ENCODE data around the gene OBSCN. TPM values are rescaled to one million over a fixed set of nuclear protein-coding genes. Genes with fewer than 3 reads are reported as not detected.

OBSCN gene
- total and polyA plus RNA-seq, 4 donors = 0.54 to 5.6 (median 2.7) TPM

GRCh38 chr1:228295981-228296380 is 88.1 kb downstream of the OBSCN start:
- TF ChIP-seq GABPA (IDR thresholded peaks at IDR 0.05 in 1 of 2, conservative IDR thresholded peaks at IDR 0.05 in 1 of 2) = no peak
- TF ChIP-seq RXRA (IDR thresholded peaks at IDR 0.05) = no peak
- TF ChIP-seq CTCF (IDR thresholded peaks at IDR 0.05; ENCODE audit: low read depth, low read length, missing input control) = no peak
- TF ChIP-seq, protein P1, sequence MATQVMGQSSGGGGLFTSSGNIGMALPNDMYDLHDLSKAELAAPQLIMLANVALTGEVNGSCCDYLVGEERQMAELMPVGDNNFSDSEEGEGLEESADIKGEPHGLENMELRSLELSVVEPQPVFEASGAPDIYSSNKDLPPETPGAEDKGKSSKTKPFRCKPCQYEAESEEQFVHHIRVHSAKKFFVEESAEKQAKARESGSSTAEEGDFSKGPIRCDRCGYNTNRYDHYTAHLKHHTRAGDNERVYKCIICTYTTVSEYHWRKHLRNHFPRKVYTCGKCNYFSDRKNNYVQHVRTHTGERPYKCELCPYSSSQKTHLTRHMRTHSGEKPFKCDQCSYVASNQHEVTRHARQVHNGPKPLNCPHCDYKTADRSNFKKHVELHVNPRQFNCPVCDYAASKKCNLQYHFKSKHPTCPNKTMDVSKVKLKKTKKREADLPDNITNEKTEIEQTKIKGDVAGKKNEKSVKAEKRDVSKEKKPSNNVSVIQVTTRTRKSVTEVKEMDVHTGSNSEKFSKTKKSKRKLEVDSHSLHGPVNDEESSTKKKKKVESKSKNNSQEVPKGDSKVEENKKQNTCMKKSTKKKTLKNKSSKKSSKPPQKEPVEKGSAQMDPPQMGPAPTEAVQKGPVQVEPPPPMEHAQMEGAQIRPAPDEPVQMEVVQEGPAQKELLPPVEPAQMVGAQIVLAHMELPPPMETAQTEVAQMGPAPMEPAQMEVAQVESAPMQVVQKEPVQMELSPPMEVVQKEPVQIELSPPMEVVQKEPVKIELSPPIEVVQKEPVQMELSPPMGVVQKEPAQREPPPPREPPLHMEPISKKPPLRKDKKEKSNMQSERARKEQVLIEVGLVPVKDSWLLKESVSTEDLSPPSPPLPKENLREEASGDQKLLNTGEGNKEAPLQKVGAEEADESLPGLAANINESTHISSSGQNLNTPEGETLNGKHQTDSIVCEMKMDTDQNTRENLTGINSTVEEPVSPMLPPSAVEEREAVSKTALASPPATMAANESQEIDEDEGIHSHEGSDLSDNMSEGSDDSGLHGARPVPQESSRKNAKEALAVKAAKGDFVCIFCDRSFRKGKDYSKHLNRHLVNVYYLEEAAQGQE (IDR thresholded peaks at IDR 0.05) = no peak
- no peak for TF ChIP-seq FOXA2 (IDR thresholded peaks at IDR 0.05)
- TF ChIP-seq HNF4A (conservative IDR thresholded peaks at IDR 0.05) = no peak
- TF ChIP-seq, protein P2, sequence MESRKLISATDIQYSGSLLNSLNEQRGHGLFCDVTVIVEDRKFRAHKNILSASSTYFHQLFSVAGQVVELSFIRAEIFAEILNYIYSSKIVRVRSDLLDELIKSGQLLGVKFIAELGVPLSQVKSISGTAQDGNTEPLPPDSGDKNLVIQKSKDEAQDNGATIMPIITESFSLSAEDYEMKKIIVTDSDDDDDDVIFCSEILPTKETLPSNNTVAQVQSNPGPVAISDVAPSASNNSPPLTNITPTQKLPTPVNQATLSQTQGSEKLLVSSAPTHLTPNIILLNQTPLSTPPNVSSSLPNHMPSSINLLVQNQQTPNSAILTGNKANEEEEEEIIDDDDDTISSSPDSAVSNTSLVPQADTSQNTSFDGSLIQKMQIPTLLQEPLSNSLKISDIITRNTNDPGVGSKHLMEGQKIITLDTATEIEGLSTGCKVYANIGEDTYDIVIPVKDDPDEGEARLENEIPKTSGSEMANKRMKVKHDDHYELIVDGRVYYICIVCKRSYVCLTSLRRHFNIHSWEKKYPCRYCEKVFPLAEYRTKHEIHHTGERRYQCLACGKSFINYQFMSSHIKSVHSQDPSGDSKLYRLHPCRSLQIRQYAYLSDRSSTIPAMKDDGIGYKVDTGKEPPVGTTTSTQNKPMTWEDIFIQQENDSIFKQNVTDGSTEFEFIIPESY (IDR thresholded peaks at IDR 0.05) = no peak
- TF ChIP-seq RAD21 (IDR thresholded peaks at IDR 0.05) = no peak
- TF ChIP-seq NR2F2 (IDR thresholded peaks at IDR 0.05) = no peak
- TF ChIP-seq, protein P3, sequence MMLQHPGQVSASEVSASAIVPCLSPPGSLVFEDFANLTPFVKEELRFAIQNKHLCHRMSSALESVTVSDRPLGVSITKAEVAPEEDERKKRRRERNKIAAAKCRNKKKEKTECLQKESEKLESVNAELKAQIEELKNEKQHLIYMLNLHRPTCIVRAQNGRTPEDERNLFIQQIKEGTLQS (IDR thresholded peaks at IDR 0.05) = no peak
- TF ChIP-seq EGR1 (IDR thresholded peaks at IDR 0.05; ENCODE audit: low read depth in 2 of 2) = no peak
- no peak for TF ChIP-seq TAF1 (conservative IDR thresholded peaks at IDR 0.05)
- TF ChIP-seq MAX (IDR thresholded peaks at IDR 0.05) = no peak
- no peak for TF ChIP-seq JUND (IDR thresholded peaks at IDR 0.05)
- TF ChIP-seq YY1 (IDR thresholded peaks at IDR 0.05) = no peak
- no peak for TF ChIP-seq HNF4G (IDR thresholded peaks at IDR 0.05)
- TF ChIP-seq SP1 (IDR thresholded peaks at IDR 0.05) = no peak
- no peak for TF ChIP-seq FOXA1 (IDR thresholded peaks at IDR 0.05)
- no peaks in the 10 kb centered on the region for H3K4me1 ChIP-seq (ENCODE audit: control insufficient read depth in 4 of 4, insufficient read depth in 4 of 4, low read length in 3 of 4)
- no peak overlapping the region for H3K27ac ChIP-seq (ENCODE audit: low read depth in 1 of 2, low read length in 2 of 2)
- no peak for DNase-seq (ENCODE audit: low spot score)
- H3K9ac ChIP-seq (ENCODE audit: low read depth in 1 of 2, low read length in 2 of 2) = no peak overlapping the region
- no peaks in the 10 kb centered on the region for H3K27me3 ChIP-seq (ENCODE audit: control insufficient read depth in 4 of 4, insufficient read depth in 4 of 4, low read length in 3 of 4)
- H3K4me3 ChIP-seq (ENCODE audit: low read depth in 1 of 3, low read length in 3 of 3) = no peak overlapping the region
- peaks cover 0 to 28% (median 8%) of the 10 kb centered on the region in 4 donors for H3K9me3 ChIP-seq (ENCODE audit: control insufficient read depth in 4 of 4, low read length in 3 of 4)
- WGBS = 59% methylated on average over 2 of the region's 2 CpGs
- H3K36me3 ChIP-seq (ENCODE audit: control insufficient read depth in 4 of 4, insufficient read depth in 3 of 4, low read depth in 1 of 4, low read length in 3 of 4) = no peaks in the 10 kb centered on the region
